Measurements from ENCODE around the gene TMEM207. TPM values are rescaled to one million over a fixed set of nuclear protein-coding genes. Genes with fewer than 3 reads are reported as not detected.

Gene TMEM207
- total RNA-seq, 1 donor from 2014 or later: not detected

GRCh38 chr3:190458040-190458439, 8.3 kb upstream of the TMEM207 start:
- TF ChIP-seq, protein P1, sequence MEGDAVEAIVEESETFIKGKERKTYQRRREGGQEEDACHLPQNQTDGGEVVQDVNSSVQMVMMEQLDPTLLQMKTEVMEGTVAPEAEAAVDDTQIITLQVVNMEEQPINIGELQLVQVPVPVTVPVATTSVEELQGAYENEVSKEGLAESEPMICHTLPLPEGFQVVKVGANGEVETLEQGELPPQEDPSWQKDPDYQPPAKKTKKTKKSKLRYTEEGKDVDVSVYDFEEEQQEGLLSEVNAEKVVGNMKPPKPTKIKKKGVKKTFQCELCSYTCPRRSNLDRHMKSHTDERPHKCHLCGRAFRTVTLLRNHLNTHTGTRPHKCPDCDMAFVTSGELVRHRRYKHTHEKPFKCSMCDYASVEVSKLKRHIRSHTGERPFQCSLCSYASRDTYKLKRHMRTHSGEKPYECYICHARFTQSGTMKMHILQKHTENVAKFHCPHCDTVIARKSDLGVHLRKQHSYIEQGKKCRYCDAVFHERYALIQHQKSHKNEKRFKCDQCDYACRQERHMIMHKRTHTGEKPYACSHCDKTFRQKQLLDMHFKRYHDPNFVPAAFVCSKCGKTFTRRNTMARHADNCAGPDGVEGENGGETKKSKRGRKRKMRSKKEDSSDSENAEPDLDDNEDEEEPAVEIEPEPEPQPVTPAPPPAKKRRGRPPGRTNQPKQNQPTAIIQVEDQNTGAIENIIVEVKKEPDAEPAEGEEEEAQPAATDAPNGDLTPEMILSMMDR (IDR thresholded peaks at IDR 0.05; ENCODE audit: unreplicated experiment): no peak

GRCh38 chr3:190456770-190457169, 7.1 kb upstream of the TMEM207 start:
- H3K4me1 Mint-ChIP-seq: peaks cover 13% of the 10 kb centered on the region
- H3K4me3 Mint-ChIP-seq: no peak overlapping the region
- H3K9me3 Mint-ChIP-seq: no peaks in the 10 kb centered on the region
- H3K27ac Mint-ChIP-seq: no peak overlapping the region
- no peak for DNase-seq (ENCODE audit: low spot score in 2 of 2, unreplicated experiment in 2 of 2)
- TF ChIP-seq, protein P1 (IDR thresholded peaks at IDR 0.05; ENCODE audit: unreplicated experiment): no peak
- H3K36me3 Mint-ChIP-seq: no peaks in the 10 kb centered on the region
- peaks cover 1% of the 10 kb centered on the region for H3K27me3 Mint-ChIP-seq (ENCODE audit: low read depth)

More at GRCh38 chr3:190458040-190458439, 8.3 kb upstream of the TMEM207 start:
- H3K27ac Mint-ChIP-seq: no peak overlapping the region
- no peaks in the 10 kb centered on the region for H3K36me3 Mint-ChIP-seq
- peaks cover 18% of the 10 kb centered on the region for H3K4me1 Mint-ChIP-seq
- no peak for DNase-seq (ENCODE audit: low spot score in 2 of 2, unreplicated experiment in 2 of 2)
- no peaks in the 10 kb centered on the region for H3K9me3 Mint-ChIP-seq
- peaks cover 1% of the 10 kb centered on the region for H3K27me3 Mint-ChIP-seq (ENCODE audit: low read depth)
- no peak overlapping the region for H3K4me3 Mint-ChIP-seq

DNA sequence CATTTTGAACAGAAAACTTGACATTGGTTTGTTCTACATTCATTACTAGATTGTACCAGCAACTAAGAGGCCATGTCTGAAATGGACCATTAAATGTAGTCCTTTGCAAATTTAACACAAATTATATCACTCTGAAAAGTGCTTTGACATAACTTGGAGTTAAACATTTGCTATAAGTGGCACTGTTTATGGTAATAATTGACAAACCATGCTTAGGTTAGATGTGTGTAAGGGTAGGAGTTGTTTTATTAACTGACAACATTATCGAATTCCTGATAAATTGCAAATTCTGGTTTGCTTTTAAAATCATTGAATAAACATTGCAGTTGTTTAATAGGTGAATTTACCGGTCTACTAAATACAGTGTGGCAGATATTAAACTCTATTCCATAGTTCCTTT, 6.1 kb upstream of the TMEM207 start:
- H3K27me3 Mint-ChIP-seq (ENCODE audit: low read depth): peaks cover 1% of the 10 kb centered on the region
- H3K4me3 Mint-ChIP-seq: no peak overlapping the region
- no peaks in the 10 kb centered on the region for H3K36me3 Mint-ChIP-seq
- peaks cover 13% of the 10 kb centered on the region for H3K4me1 Mint-ChIP-seq
- H3K9me3 Mint-ChIP-seq: no peaks in the 10 kb centered on the region
- H3K27ac Mint-ChIP-seq: no peak overlapping the region
- no peak for DNase-seq (ENCODE audit: low spot score in 2 of 2, unreplicated experiment in 2 of 2)
- TF ChIP-seq, protein P1 (IDR thresholded peaks at IDR 0.05; ENCODE audit: unreplicated experiment): no peak

- Mint-ChIP-seq H3K4me3 (no peak overlapping the region), H3K36me3 (no peaks in the 10 kb centered on the region), H3K4me1 (peaks cover 19% of the 10 kb centered on the region), H3K27ac (no peak overlapping the region), H3K9me3 (no peaks in the 10 kb centered on the region), H3K27me3 (ENCODE audit: low read depth) (no peaks in the 10 kb centered on the region)
- TF ChIP-seq, protein P1 (IDR thresholded peaks at IDR 0.05; ENCODE audit: unreplicated experiment): no peak
- DNase-seq (ENCODE audit: low spot score in 2 of 2, unreplicated experiment in 2 of 2): no peak
Measured at GRCh38 chr3:190448256-190448655, 1.4 kb downstream of the TMEM207 start.

GRCh38 chr3:190446573-190447279, 3.0 kb downstream of the TMEM207 start:
- no peaks in the 10 kb centered on the region for H3K36me3 Mint-ChIP-seq
- H3K4me3 Mint-ChIP-seq: no peak overlapping the region
- no peak overlapping the region for H3K27ac Mint-ChIP-seq
- peaks cover 19% of the 10 kb centered on the region for H3K4me1 Mint-ChIP-seq
- H3K27me3 Mint-ChIP-seq (ENCODE audit: low read depth): no peaks in the 10 kb centered on the region
- TF ChIP-seq, protein P1 (IDR thresholded peaks at IDR 0.05; ENCODE audit: unreplicated experiment): no peak
- H3K9me3 Mint-ChIP-seq: no peaks in the 10 kb centered on the region
- DNase-seq (ENCODE audit: low spot score in 2 of 2, unreplicated experiment in 2 of 2): no peak

All from mesothelial cell of epicardium (in vitro differentiated cells).